ENCODE results near the gene BRAT1.
A peak's percentile ranks its signal among the peaks of the same experiment; 100 is the strongest.

The BRAT1 gene

GRCh38 chr7:2522780-2523433, 32.4 kb downstream of the BRAT1 start:
- no peak for DNase-seq

GRCh38 chr7:2521952-2522591, 33.3 kb downstream of the BRAT1 start:
- DNase-seq = no peak

- no peak for DNase-seq
Measured at GRCh38 chr7:2521341-2521745, 34.0 kb downstream of the BRAT1 start.

- DNase-seq = no peak
Measured at GRCh38 chr7:2520761-2521290, 34.5 kb downstream of the BRAT1 start.

GRCh38 chr7:2520131-2520760, 35.1 kb downstream of the BRAT1 start:
- DNase-seq = no peak

GRCh38 chr7:2519119-2519930, 36.0 kb downstream of the BRAT1 start, which contains the start of gene LFNG:
LFNG (plus strand) TSS chr7:2519774; CDS start chr7:2519862, 88 bp downstream.
- DNase-seq = peak; percentile 84

GRCh38 chr7:2518737-2519118, 36.6 kb downstream of the BRAT1 start:
- DNase-seq = no peak

- DNase-seq = peak; percentile 89
Measured at GRCh38 chr7:2517678-2518507, 37.4 kb downstream of the BRAT1 start.

GRCh38 chr7:2517026-2517425, 38.3 kb downstream of the BRAT1 start:
- DNase-seq = no peak

- no peak for DNase-seq
Measured at GRCh38 chr7:2516194-2516555, 39.1 kb downstream of the BRAT1 start.

- no peak for DNase-seq
Measured at GRCh38 chr7:2515424-2516193, 39.7 kb downstream of the BRAT1 start.

- DNase-seq = no peak
Measured at GRCh38 chr7:2514473-2515423, 40.6 kb downstream of the BRAT1 start.

- DNase-seq = no peak
Measured at GRCh38 chr7:2513702-2514101, 41.6 kb downstream of the BRAT1 start.

GRCh38 chr7:2512713-2513112, 42.6 kb downstream of the BRAT1 start:
- no peak for DNase-seq

- DNase-seq = no peak
Measured at GRCh38 chr7:2512179-2512661, 43.1 kb downstream of the BRAT1 start.

GRCh38 chr7:2511769-2512168, 43.6 kb downstream of the BRAT1 start:
- DNase-seq = no peak

- DNase-seq = peak; percentile 29
Measured at GRCh38 chr7:2510909-2511768, 44.2 kb downstream of the BRAT1 start.

- no peak for DNase-seq
Measured at GRCh38 chr7:2510130-2510776, 45.1 kb downstream of the BRAT1 start.
